Activated naive CD4-positive, alpha-beta T cell treated with anti-CD3 and anti-CD28 coated beads, Interleukin-2, amount 10 ng/mL, durations not matched to agents 7 days and 5 days (primary cell): Measurements from ENCODE around the gene CLEC17A.
"Not testable (repeated sequence)": the region's sequence is repeated elsewhere in the genome, so short reads cannot be mapped to it uniquely, and the experiment has no call there.

Source experiments
- CTCF ChIA-PET: fragments of 350-600 bp; sonication (Branson Sonifier 250); formaldehyde crosslinking; loops from one replicate; lab custom pipeline; 2021; ENCODE audit warnings: antibody characterized with exemption; lab: Charles Lee
- DNase-seq: peaks from one replicate; pipeline ENCODE4 v3.0.0-alpha.2; 2020
- H3K27ac Mint-ChIP-seq: one replicate; pipeline ENCODE4 v1.8.0; 2021; ENCODE audit warnings: mild to moderate bottlenecking, moderate library complexity, mixed read lengths
- H3K27me3 Mint-ChIP-seq: one replicate; pipeline ENCODE4 v1.8.0; 2021; ENCODE audit warnings: mild to moderate bottlenecking, mixed read lengths
- H3K36me3 Mint-ChIP-seq: one replicate; pipeline ENCODE4 v1.8.0; 2021; ENCODE audit warnings: mixed read lengths
- H3K4me1 Mint-ChIP-seq: one replicate; pipeline ENCODE4 v1.8.0; 2021; ENCODE audit warnings: mixed read lengths
- H3K4me3 Mint-ChIP-seq: one replicate; pipeline ENCODE4 v1.8.0; 2021; ENCODE audit warnings: mild to moderate bottlenecking, moderate library complexity, mixed read lengths
- H3K9me3 Mint-ChIP-seq: one replicate; pipeline ENCODE4 v1.8.0; 2021; ENCODE audit warnings: mixed read lengths

CLEC17A gene

DNA sequence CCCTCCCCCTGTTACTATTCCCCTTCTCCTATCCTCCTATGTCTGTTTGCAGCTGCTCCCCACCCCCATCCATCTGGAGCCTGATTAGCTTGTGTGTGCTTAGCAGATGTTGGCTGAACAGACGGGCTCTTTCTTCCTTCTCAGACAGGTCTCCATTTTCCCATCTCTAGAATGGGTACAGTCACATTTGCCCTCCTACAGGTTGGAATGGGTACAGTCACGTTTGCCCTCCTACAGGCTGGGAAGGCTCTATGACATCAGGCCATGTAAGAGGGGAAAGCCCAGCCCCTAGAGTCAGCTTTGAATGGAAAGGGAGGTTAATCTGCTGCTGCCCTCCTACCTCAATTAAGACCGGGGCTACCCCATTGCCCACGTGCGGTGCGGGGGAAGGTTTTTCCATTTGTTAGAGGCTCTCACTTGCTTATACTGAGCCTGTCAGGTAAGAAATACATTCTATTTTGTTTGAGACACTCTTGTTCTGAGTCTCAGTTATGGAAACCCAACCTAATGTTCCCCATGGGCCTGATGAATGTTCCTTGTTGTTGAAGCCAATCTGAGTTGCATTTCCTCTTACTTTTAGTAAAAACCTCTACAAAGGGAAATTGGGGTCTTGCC lies 2.2 kb upstream of the CLEC17A start:
- no peaks in the 10 kb centered on the region for H3K36me3 Mint-ChIP-seq
- H3K9me3 Mint-ChIP-seq = no peaks in the 10 kb centered on the region
- no peak overlapping the region for H3K27ac Mint-ChIP-seq
- H3K27me3 Mint-ChIP-seq = no peaks in the 10 kb centered on the region
- CTCF ChIA-PET = no interaction called here
- no peaks in the 10 kb centered on the region for H3K4me1 Mint-ChIP-seq
- no peak for DNase-seq
- H3K4me3 Mint-ChIP-seq = no peak overlapping the region

DNA sequence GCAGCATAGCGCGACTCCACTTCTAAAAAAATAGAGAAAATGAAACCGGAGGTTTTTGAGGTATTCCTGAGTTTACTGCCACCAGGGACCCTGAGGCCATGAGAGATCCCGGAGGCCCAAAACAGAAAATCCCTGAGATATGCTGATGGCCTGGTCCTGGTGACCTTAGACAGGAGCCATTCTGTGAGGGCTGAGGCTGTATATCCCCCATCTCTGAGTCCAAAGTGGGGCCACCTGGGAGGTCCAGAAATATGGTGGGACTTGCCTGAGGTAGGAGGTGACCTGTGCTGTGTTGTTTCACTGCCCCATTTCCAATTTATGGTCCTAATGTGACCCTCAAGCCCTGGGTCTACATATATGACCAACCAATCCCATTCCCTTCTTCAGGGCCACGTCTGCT lies 1.5 kb downstream of the CLEC17A start:
- CTCF ChIA-PET, H3K4me3 Mint-ChIP-seq, H3K27me3 Mint-ChIP-seq, H3K36me3 Mint-ChIP-seq, DNase-seq, H3K9me3 Mint-ChIP-seq, H3K4me1 Mint-ChIP-seq, H3K27ac Mint-ChIP-seq: not testable (repeated sequence)

- CTCF ChIA-PET, DNase-seq, H3K36me3 Mint-ChIP-seq, H3K27me3 Mint-ChIP-seq, H3K27ac Mint-ChIP-seq, H3K9me3 Mint-ChIP-seq, H3K4me1 Mint-ChIP-seq, H3K4me3 Mint-ChIP-seq: not testable (repeated sequence)
Observed at GRCh38 chr19:14585187-14585586, 2.3 kb downstream of the CLEC17A start.

DNA sequence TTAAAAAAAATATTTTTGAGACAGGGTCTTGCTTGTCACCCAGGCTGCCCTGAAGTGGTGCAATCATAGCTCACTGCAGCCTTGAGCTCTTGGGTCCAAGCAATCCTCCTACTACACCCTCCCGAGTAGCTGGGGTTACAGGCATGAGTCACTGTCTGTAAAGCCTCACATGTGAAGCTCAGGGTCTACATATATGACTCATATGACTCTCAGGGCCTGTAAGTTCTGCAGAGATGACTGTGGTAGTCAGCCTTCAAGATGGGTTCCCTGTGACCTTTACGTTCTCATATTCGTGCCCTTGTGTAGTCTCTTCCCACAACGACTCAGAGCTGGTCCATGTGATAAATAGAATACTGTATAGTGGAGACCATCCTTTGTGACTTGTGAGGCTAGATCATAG lies 6.5 kb downstream of the CLEC17A start:
- H3K4me3 Mint-ChIP-seq, H3K9me3 Mint-ChIP-seq, DNase-seq, H3K27me3 Mint-ChIP-seq, H3K4me1 Mint-ChIP-seq, H3K36me3 Mint-ChIP-seq, H3K27ac Mint-ChIP-seq, CTCF ChIA-PET: not testable (repeated sequence)

GRCh38 chr19:14595558-14595957 lies 12.7 kb downstream of the CLEC17A start:
- DNase-seq = no peak
- CTCF ChIA-PET = no interaction called here
- Mint-ChIP-seq H3K9me3 (peaks cover 8% of the 10 kb centered on the region), H3K27ac (no peak overlapping the region), H3K36me3 (peaks cover 4% of the 10 kb centered on the region), H3K4me1 (no peaks in the 10 kb centered on the region), H3K27me3 (peaks cover 6% of the 10 kb centered on the region), H3K4me3 (no peak overlapping the region)

DNA sequence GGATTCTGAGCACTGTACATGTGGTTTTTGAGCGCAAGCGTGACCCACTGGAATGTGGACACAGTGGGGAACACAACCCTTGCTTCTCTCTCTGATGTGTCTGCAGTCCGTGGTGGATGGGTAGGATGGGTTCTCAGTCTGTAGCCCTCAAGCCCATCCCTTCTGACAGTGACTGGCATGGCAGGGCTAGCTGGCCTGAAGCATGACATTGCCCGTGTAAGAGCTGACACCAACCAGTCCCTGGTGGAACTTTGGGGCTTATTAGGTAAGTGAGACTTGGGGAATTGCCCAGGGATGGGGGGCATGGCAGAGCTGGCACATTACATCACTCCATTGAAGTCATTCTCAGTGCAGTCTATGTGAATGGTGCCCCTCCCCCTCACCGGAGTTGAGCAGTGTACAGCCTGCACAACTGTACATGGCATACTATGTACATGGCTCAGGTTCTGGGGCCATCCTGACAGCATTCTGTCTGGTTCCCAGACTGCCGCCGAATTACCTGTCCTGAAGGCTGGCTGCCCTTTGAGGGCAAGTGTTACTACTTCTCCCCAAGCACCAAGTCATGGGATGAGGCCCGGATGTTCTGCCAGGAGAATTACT lies 16.8 kb downstream of the CLEC17A start:
- Mint-ChIP-seq H3K4me1 (peaks cover 3% of the 10 kb centered on the region), H3K36me3 (peaks cover 4% of the 10 kb centered on the region), H3K27ac (peak overlapping the region; percentile 24), H3K27me3 (peaks cover 6% of the 10 kb centered on the region), H3K9me3 (peaks cover 8% of the 10 kb centered on the region), H3K4me3 (no peak overlapping the region)
- CTCF ChIA-PET = no interaction called here
- no peak for DNase-seq

- H3K27me3 Mint-ChIP-seq = no peaks in the 10 kb centered on the region
- H3K27ac Mint-ChIP-seq = no peak overlapping the region
- H3K9me3 Mint-ChIP-seq = no peaks in the 10 kb centered on the region
- H3K4me1 Mint-ChIP-seq = peaks cover 3% of the 10 kb centered on the region
- no peak for DNase-seq
- CTCF ChIA-PET = no interaction called here
- H3K4me3 Mint-ChIP-seq = no peak overlapping the region
- H3K36me3 Mint-ChIP-seq = no peaks in the 10 kb centered on the region
Observed at GRCh38 chr19:14603990-14604387, 21.1 kb downstream of the CLEC17A start.

GRCh38 chr19:14606627-14607026 lies 23.7 kb downstream of the CLEC17A start:
- Mint-ChIP-seq H3K36me3 (no peaks in the 10 kb centered on the region), H3K27me3 (no peaks in the 10 kb centered on the region), H3K27ac (no peak overlapping the region), H3K9me3 (no peaks in the 10 kb centered on the region), H3K4me1 (peaks cover 3% of the 10 kb centered on the region), H3K4me3 (no peak overlapping the region)
- CTCF ChIA-PET = no interaction called here
- no peak for DNase-seq

GRCh38 chr19:14611051-14611450 lies 28.2 kb downstream of the CLEC17A start:
- no peak overlapping the region for H3K27ac Mint-ChIP-seq
- CTCF ChIA-PET = no interaction called here
- H3K4me3 Mint-ChIP-seq = no peak overlapping the region
- no peaks in the 10 kb centered on the region for H3K27me3 Mint-ChIP-seq
- H3K36me3 Mint-ChIP-seq = no peaks in the 10 kb centered on the region
- H3K9me3 Mint-ChIP-seq = no peaks in the 10 kb centered on the region
- no peaks in the 10 kb centered on the region for H3K4me1 Mint-ChIP-seq
- DNase-seq = no peak

- H3K9me3 Mint-ChIP-seq, H3K4me1 Mint-ChIP-seq, H3K36me3 Mint-ChIP-seq, DNase-seq, H3K27ac Mint-ChIP-seq, H3K4me3 Mint-ChIP-seq, CTCF ChIA-PET, H3K27me3 Mint-ChIP-seq: not testable (repeated sequence)
Observed at GRCh38 chr19:14612242-14612641, 29.4 kb downstream of the CLEC17A start.

DNA sequence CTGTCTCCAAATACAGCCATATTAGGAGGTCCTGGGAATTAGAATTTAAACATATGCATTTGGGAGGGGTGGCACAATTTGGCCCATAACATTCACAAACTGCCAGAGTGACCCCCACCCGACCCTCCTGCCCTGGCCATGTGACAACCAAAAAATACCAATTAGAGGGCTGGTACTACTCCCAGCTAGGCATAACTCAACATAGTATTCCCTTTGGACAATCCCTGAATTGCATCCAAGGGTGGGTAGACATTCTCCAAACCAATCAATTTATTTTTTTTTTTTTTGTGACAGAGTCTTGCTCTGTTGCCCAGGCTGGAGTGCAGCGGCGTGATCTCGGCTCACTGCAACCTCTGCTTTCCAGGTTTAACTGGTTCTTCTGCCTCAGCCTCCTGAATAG lies 29.8 kb downstream of the CLEC17A start:
- H3K4me3 Mint-ChIP-seq = no peak overlapping the region
- no peaks in the 10 kb centered on the region for H3K36me3 Mint-ChIP-seq
- CTCF ChIA-PET = no interaction called here
- DNase-seq = no peak
- H3K27ac Mint-ChIP-seq = no peak overlapping the region
- H3K27me3 Mint-ChIP-seq = no peaks in the 10 kb centered on the region
- H3K9me3 Mint-ChIP-seq = peaks cover 2% of the 10 kb centered on the region
- H3K4me1 Mint-ChIP-seq = no peaks in the 10 kb centered on the region

GRCh38 chr19:14613399-14614098 lies 30.7 kb downstream of the CLEC17A start:
- not testable (repeated sequence) for H3K27me3 Mint-ChIP-seq, H3K27ac Mint-ChIP-seq, H3K4me1 Mint-ChIP-seq

GRCh38 chr19:14614099-14614412 lies 31.2 kb downstream of the CLEC17A start:
- Mint-ChIP-seq H3K4me1 (no peaks in the 10 kb centered on the region), H3K9me3 (peaks cover 6% of the 10 kb centered on the region), H3K36me3 (no peaks in the 10 kb centered on the region), H3K27me3 (no peaks in the 10 kb centered on the region), H3K27ac (no peak overlapping the region), H3K4me3 (no peak overlapping the region)
- CTCF ChIA-PET = no interaction called here
- no peak for DNase-seq

More at GRCh38 chr19:14613399-14614098, 30.7 kb downstream of the CLEC17A start:
- H3K9me3 Mint-ChIP-seq, H3K4me3 Mint-ChIP-seq, DNase-seq, H3K36me3 Mint-ChIP-seq, CTCF ChIA-PET: not testable (repeated sequence)

DNA sequence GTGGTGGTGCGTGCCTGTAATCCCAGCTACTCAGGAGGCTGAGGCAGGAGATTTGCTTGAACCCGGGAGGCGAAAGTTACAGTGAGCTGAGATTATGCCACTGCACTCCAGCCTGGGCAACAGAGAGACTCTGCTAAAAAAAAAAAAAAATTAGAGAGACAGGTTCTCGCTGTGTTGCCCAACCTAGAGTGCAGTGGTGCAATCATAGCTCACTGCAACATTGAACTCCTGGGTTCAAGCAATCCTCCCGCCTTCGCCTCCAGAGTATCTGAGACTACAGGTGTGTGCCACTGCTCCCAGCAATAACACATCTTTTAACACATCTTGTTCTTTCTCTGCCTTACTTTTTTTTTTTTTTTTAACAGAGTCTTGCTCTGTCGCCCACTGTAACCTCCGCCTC lies 32.7 kb downstream of the CLEC17A start:
- Mint-ChIP-seq H3K36me3 (no peaks in the 10 kb centered on the region), H3K9me3 (peaks cover 15% of the 10 kb centered on the region), H3K4me3 (no peak overlapping the region), H3K4me1 (no peaks in the 10 kb centered on the region), H3K27ac (no peak overlapping the region), H3K27me3 (no peaks in the 10 kb centered on the region)
- CTCF ChIA-PET = no interaction called here
- no peak for DNase-seq

- no peak for DNase-seq
- Mint-ChIP-seq H3K27me3 (no peaks in the 10 kb centered on the region), H3K4me3 (no peak overlapping the region), H3K27ac (no peak overlapping the region), H3K9me3 (peaks cover 15% of the 10 kb centered on the region), H3K4me1 (no peaks in the 10 kb centered on the region), H3K36me3 (no peaks in the 10 kb centered on the region)
- CTCF ChIA-PET = no interaction called here
Observed at GRCh38 chr19:14616407-14616806, 33.5 kb downstream of the CLEC17A start.
